AG04449 (cell line): Measurements from ENCODE around the gene CDK5.

Experiments used
- CTCF ChIA-PET: fragments of 350-600 bp; formaldehyde crosslinking; extraction: SDS; loops from one replicate; lab custom pipeline; 2021; ENCODE audit warnings: antibody characterized with exemption; lab: Yijun Ruan, JAX
- POLR2A ChIA-PET: fragments of 400-600, 350-600 bp; formaldehyde crosslinking; extraction: SDS; loops from one replicate; lab custom pipeline; 2020; ENCODE audit warnings: antibody characterized with exemption, inconsistent platforms; lab: Yijun Ruan, JAX
- DNase-seq: peaks from one replicate; pipeline ENCODE4 v3.0.0-alpha.2; 2010; ENCODE audit warnings: low read depth, low spot score
- H3K4me3 ChIP-seq: 2 replicates; pipeline ENCODE4 v1.5.1; 2011; ENCODE audit warnings: low read depth, mild to moderate bottlenecking, control low read depth, low read length
- TF ChIP-seq, protein P1 (sequence below): IDR thresholded peaks from one replicate; pipeline ENCODE4 v1.5.1; 2011; ENCODE audit warnings: mild to moderate bottlenecking, moderate library complexity, low read length, control low read depth, inconsistent platforms; ENCODE audit not compliant: insufficient read depth; ENCODE audit errors: missing control alignments

Gene CDK5

DNA sequence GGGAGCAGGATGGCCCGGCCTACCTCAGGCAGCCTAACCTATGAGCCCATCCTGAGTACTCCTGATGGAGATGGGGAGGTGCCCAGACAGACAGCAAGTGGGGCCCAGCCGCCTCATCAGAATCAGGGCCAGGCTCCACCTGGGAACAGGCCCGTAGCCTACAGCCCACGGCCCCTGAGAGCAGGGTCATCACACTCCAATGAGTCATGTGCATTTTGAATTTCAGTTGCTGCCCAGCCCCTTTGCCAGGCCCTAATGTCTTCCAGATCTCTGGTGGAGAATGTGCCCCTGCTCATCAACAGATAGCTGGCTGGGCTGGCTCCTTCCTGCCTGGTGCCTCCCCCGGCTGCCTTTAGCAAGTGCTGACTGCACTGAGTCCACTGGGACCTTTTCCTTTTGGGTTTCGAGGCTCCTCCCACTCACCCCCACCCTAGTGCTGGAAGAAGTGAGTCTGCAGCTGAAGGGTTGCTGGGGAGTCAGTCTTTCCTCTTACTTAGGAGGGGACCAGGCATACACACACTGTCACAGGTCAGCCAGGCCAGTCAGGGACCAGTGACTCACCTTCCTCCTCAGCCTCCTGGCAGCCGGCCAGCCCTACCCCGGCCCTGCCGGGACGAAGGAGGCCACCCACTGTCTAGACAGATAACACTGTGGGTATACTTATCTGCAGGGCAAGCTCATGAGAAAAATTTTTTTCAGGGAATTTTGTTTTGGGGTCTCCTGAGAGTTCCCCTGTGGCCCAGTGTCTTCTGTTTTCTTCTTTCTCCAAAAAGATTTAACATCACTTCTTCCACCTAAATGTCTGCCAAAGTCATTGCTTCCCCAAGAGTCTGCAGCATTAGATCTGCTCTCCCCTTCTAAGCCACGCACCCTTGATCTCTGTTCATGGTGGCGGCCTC is 18.5 kb downstream of the CDK5 start:
- POLR2A ChIA-PET, result interaction anchor here (0.8 to 1.4 kb wide), 6 partner anchors 11 to 1892 kb away, joined by 3 to 13 read pairs (median 4); partner anchors contain the start of genes ABCB8 and ZNF398

DNA sequence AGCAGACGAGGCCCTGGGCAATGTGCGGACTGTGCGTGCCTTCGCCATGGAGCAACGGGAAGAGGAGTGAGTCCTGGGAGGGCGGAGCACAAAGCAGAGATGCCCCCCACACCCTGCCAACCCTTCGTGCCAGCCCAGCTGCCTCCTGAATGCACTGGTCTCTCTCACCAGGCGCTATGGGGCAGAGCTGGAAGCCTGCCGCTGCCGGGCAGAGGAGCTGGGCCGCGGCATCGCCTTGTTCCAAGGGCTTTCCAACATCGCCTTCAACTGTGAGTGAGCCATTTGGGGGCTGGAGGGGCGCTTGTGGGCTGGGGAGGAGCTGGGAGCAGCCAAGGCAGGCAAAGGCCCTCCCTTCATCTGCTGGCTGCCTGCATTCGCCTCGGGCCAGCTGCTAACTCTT is 21.8 kb downstream of the CDK5 start:
- POLR2A ChIA-PET, result interaction anchor here (0.5 kb wide), 1 partner anchor 66 kb away, joined by 7 read pairs; no protein-coding TSS in a partner anchor
- no peak overlapping the region for H3K4me3 ChIP-seq
- no peak for DNase-seq
- CTCF ChIA-PET, result interaction anchor here (1.2 to 2.1 kb wide), 3 partner anchors 18 to 75 kb away, joined by 4 to 7 read pairs (median 5); no protein-coding TSS in a partner anchor
- TF ChIP-seq, protein P1, sequence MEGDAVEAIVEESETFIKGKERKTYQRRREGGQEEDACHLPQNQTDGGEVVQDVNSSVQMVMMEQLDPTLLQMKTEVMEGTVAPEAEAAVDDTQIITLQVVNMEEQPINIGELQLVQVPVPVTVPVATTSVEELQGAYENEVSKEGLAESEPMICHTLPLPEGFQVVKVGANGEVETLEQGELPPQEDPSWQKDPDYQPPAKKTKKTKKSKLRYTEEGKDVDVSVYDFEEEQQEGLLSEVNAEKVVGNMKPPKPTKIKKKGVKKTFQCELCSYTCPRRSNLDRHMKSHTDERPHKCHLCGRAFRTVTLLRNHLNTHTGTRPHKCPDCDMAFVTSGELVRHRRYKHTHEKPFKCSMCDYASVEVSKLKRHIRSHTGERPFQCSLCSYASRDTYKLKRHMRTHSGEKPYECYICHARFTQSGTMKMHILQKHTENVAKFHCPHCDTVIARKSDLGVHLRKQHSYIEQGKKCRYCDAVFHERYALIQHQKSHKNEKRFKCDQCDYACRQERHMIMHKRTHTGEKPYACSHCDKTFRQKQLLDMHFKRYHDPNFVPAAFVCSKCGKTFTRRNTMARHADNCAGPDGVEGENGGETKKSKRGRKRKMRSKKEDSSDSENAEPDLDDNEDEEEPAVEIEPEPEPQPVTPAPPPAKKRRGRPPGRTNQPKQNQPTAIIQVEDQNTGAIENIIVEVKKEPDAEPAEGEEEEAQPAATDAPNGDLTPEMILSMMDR, result no peak

More for the DNA sequence above, 18.5 kb downstream of the CDK5 start:
- H3K4me3 ChIP-seq, result no peak overlapping the region
- no peak for DNase-seq
- CTCF ChIA-PET, result interaction anchor here (0.8 to 2.6 kb wide), 8 partner anchors 11 to 76 kb away, joined by 3 to 15 read pairs (median 4); partner anchors contain the start of genes ABCB8 and SLC4A2
- TF ChIP-seq, protein P1, result no peak

DNA sequence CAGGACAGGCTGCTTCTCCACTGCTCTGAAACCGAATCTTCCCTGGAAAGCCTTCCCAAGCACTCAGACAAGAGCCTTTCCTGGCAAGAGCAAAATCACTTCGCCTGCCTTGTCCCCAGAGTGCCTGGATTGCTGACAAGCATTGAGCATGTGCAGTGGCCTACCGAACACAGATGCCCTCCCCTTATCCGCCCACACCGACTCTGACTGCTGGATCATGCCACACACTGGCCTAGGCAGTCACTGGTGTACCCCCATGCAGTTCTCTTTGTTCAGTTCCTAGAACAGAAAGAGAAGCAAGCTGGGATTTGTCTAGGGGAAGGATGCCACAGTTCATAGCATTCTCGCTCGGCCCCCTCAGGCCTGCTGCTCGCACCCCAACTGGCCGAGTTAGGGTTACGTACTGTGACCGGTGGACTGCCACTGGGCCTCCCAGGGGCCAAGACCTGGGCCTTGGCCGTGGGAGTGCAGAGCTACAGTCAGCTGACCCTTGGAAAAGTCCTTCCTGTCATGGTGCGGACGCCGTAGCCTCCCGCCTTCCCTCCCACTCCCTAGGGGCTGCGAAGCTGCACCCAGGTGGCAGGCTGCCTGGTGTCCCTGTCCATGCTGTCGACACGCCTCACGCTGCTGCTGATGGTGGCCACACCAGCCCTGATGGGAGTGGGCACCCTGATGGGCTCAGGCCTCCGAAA is 22.5 kb downstream of the CDK5 start:
- POLR2A ChIA-PET, result no interaction called here
- no peak overlapping the region for H3K4me3 ChIP-seq
- no peak for DNase-seq
- CTCF ChIA-PET, result no interaction called here
- TF ChIP-seq, protein P1, result no peak

DNA sequence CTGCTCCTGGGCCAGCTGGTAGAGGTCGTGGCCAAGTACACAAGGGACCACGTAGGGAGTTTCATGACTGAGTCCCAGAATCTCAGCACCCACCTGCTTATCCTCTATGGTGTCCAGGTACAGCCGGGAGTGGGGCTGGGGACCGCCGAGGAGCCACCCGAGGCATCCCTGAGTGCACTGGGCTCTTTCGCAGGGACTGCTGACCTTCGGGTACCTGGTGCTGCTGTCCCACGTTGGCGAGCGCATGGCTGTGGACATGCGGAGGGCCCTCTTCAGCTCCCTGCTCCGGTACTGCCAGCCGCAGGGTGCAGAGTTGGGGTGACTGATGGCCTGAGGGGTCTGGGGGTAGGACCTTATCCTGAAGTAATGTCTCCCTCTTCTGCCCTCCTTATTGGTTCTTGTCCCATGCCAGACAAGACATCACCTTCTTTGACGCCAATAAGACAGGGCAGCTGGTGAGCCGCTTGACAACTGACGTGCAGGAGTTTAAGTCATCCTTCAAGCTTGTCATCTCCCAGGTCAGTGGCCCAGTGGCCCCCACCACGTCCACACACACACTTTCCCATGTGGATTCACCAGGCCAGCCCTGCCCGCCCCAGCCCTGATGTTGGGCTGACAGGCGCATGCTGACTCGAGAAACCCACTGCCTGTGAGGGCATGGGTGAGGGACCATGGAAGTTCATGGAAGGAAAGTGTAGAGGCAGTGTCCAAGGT is 23.2 kb downstream of the CDK5 start:
- DNase-seq, result no peak
- ChIA-PET CTCF (no interaction called here), POLR2A (no interaction called here)
- H3K4me3 ChIP-seq, result no peak overlapping the region
- TF ChIP-seq, protein P1, result no peak

DNA sequence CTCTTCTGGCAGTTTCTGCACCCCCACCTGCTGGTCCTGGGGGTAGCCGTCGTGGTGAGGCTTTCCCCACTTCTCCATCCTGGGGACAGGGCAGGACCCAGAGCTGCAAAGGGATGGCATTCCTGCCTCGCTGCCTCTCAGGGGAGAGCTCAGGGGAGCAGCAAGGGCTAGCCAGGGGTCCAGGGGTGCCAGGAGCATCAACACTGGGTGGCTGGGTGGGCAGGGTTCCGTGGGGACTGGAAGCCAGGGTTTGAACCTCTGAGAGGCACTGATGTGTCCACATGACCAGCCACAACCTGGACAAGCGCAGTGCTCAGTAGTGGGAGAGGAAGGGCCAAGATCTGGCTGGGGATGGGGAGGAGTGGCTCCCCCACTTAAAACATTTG is 23.8 kb downstream of the CDK5 start:
- ChIA-PET POLR2A (no interaction called here), CTCF (interaction anchor here (0.8 to 1.4 kb wide), 2 partner anchors 77 to 90 kb away, joined by 3 to 6 read pairs; no protein-coding TSS in a partner anchor)
- DNase-seq, result no peak
- TF ChIP-seq, protein P1, result no peak
- H3K4me3 ChIP-seq, result no peak overlapping the region
